Testis (tissue), 2 donors: ENCODE results near the gene RTCB.

ENCODE experiments used
- POLR2A ChIP-seq: fragments of 450-650 bp; IDR thresholded peaks from one replicate; pipeline ENCODE4 v1.6.1; 2017; ENCODE audit warnings: antibody characterized with exemption, mild to moderate bottlenecking, moderate library complexity
- TF ChIP-seq, protein P1 (sequence below), 3 experiments: fragments of 450-650 bp in 2 of 3; fragments of 200-600 bp in 1 of 3; sonication (generic) in 1 of 3; IDR thresholded peaks; one replicate each; pipeline ENCODE4 v1.5.1; 2016 to 2019; ENCODE audit warnings: antibody characterized with exemption in 3 of 3, mild to moderate bottlenecking in 2 of 3, moderate library complexity in 1 of 3

DNA sequence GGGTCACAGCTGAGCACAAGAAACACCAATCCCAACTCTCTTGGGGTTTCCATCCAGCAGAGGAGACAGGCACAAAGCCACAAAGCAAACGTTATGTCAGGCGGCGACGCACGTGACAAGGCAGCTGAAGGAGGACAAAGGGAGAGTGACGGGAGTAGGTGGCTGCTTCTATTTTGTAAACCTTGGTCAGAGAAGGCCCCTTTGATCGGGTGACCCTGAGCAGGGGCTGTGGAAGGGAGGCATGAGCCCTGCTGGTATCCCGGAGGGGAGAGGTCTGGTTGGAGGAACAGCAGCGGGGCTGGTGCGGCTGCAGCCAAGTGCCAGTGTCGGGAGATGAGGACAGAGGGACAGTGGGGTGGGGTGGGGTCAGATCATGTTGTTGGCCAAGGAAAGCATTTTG, 71.6 kb downstream of the RTCB start:
- TF ChIP-seq, protein P1, sequence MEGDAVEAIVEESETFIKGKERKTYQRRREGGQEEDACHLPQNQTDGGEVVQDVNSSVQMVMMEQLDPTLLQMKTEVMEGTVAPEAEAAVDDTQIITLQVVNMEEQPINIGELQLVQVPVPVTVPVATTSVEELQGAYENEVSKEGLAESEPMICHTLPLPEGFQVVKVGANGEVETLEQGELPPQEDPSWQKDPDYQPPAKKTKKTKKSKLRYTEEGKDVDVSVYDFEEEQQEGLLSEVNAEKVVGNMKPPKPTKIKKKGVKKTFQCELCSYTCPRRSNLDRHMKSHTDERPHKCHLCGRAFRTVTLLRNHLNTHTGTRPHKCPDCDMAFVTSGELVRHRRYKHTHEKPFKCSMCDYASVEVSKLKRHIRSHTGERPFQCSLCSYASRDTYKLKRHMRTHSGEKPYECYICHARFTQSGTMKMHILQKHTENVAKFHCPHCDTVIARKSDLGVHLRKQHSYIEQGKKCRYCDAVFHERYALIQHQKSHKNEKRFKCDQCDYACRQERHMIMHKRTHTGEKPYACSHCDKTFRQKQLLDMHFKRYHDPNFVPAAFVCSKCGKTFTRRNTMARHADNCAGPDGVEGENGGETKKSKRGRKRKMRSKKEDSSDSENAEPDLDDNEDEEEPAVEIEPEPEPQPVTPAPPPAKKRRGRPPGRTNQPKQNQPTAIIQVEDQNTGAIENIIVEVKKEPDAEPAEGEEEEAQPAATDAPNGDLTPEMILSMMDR (IDR thresholded peaks at IDR 0.05): no peak
- no peak for TF ChIP-seq POLR2A
